Cardiac muscle cell (in vitro differentiated cells and primary cell): ENCODE measurements around the gene CMTM5. TPM values are rescaled to one million over a fixed set of nuclear protein-coding genes. Genes with fewer than 3 reads are reported as not detected.

Experiments
- DNase-seq, 2 donors: peaks; one replicate each; pipeline versions ENCODE4 v3.0.0 to v3.0.0-alpha.2; 2010 to 2017; ENCODE audit warnings: low read depth in 1 of 2, low spot score in 1 of 2
- H3K27ac ChIP-seq: fragments of 200-600 bp; sonication (generic); 2 replicates; pipeline ENCODE4 v1.5.1; 2016
- H3K27me3 ChIP-seq: fragments of 200-600 bp; sonication (generic); 2 replicates; pipeline ENCODE4 v1.6.0; 2016; ENCODE audit warnings: control low read depth
- H3K36me3 ChIP-seq: fragments of 200-600 bp; sonication (generic); 2 replicates; pipeline ENCODE4 v1.5.1; 2016; ENCODE audit warnings: control low read depth
- H3K4me1 ChIP-seq: fragments of 200-600 bp; sonication (generic); 2 replicates; pipeline ENCODE4 v1.8.1; 2017; ENCODE audit warnings: low read depth, mild to moderate bottlenecking, mixed run types
- H3K4me3 ChIP-seq: fragments of 200-600 bp; sonication (generic); 2 replicates; pipeline ENCODE4 v1.5.1; 2016; ENCODE audit warnings: mild to moderate bottlenecking
- H3K9me3 ChIP-seq: fragments of 200-600 bp; sonication (generic); 2 replicates; pipeline ENCODE4 v1.5.1; 2017; ENCODE audit warnings: low read depth, mild to moderate bottlenecking, control low read depth
- polyA plus RNA-seq: library from polyadenylated mRNA; unstranded; fragments of >200 nt; fragmentation: Nextera tagmentation; extraction: Ambion mirVana; gene quantifications from 2 replicates; pipeline ENCODE4 v1.2.1, GENCODE V29; 2016
- total RNA-seq: library from RNA; depleted of rRNA; stranded (reverse); fragments of >200 nt; gene quantifications from 2 replicates; pipeline ENCODE4 v1.2.3, GENCODE V29; 2016
- TF ChIP-seq, protein P1 (sequence below): IDR thresholded peaks from 2 replicates; pipeline ENCODE4 v1.5.1; 2012; ENCODE audit warnings: low read depth, mild to moderate bottlenecking, low read length

Gene CMTM5, protein sequence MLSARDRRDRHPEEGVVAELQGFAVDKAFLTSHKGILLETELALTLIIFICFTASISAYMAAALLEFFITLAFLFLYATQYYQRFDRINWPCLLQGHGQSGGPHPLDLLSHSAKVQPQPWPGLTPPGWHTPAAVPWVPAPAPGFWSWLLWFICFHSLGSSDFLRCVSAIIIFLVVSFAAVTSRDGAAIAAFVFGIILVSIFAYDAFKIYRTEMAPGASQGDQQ
- 0.21 and 0.49 TPM in 2 replicates for total RNA-seq
- 25.2 and 31.4 TPM in 2 replicates for polyA plus RNA-seq

- H3K9me3 ChIP-seq, result no peaks in the 10 kb centered on the region
- H3K27ac ChIP-seq, result peak within 1 kb of the TSS; percentile 86
- DNase-seq, result peak; percentile 33 to 67
- H3K36me3 ChIP-seq, result peaks cover 12% of the 10 kb centered on the region
- H3K4me1 ChIP-seq, result no peaks in the 10 kb centered on the region
- no peaks in the 10 kb centered on the region for H3K27me3 ChIP-seq
- no peak within 1 kb of the TSS for H3K4me3 ChIP-seq
- TF ChIP-seq, protein P1, sequence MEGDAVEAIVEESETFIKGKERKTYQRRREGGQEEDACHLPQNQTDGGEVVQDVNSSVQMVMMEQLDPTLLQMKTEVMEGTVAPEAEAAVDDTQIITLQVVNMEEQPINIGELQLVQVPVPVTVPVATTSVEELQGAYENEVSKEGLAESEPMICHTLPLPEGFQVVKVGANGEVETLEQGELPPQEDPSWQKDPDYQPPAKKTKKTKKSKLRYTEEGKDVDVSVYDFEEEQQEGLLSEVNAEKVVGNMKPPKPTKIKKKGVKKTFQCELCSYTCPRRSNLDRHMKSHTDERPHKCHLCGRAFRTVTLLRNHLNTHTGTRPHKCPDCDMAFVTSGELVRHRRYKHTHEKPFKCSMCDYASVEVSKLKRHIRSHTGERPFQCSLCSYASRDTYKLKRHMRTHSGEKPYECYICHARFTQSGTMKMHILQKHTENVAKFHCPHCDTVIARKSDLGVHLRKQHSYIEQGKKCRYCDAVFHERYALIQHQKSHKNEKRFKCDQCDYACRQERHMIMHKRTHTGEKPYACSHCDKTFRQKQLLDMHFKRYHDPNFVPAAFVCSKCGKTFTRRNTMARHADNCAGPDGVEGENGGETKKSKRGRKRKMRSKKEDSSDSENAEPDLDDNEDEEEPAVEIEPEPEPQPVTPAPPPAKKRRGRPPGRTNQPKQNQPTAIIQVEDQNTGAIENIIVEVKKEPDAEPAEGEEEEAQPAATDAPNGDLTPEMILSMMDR, result no peak
Measured at GRCh38 chr14:23376482-23377197, at the start of gene CMTM5. TSS of gene CMTM5 (plus strand) at chr14:23377046. CDS start at chr14:23377252, 206 bp downstream.

DNA sequence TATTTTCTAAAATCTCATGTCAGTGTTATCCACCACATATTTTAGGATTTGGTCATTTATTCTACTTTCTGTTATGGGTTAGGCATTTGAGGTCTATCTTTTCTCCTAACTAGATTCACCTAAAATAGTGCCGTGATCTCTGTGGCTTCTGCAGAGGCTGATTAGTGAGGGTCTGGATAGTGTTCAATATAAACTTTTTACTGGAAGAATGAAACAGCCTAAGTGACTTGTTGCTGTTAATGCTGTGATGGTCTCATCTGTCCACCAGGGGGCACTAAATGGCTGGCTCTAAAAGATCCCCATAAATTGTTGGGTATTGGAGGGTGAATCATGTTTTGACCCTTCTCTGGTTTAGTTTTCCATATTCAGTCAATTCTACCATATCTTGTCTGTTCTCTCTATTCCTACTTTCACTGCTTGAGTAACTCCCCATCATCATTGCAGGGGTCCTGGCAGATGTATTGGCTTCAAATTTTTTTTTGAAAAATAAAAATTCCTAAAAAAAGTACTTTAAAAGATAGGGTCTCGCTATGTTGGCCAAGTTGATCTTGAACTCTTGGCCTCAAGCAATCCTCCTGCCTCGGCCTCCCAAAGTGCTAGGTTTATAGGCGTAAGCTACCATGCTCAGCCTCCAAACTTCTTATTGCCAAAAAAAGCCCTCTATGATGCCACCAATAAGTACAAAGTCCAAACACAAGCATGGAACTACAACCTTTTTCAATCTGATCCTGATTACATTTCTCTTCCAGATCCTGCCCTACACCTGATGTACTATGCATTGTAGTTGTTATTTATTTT, 48.7 kb upstream of the CMTM5 start:
- H3K27me3 ChIP-seq, result no peaks in the 10 kb centered on the region
- H3K9me3 ChIP-seq, result no peaks in the 10 kb centered on the region
- no peak overlapping the region for H3K4me3 ChIP-seq
- peaks cover 4% of the 10 kb centered on the region for H3K4me1 ChIP-seq
- H3K27ac ChIP-seq, result no peak overlapping the region
- peaks cover 19% of the 10 kb centered on the region for H3K36me3 ChIP-seq
- TF ChIP-seq, protein P1, result peak; percentile 74
- DNase-seq, result peak; percentile 80 to 87

DNA sequence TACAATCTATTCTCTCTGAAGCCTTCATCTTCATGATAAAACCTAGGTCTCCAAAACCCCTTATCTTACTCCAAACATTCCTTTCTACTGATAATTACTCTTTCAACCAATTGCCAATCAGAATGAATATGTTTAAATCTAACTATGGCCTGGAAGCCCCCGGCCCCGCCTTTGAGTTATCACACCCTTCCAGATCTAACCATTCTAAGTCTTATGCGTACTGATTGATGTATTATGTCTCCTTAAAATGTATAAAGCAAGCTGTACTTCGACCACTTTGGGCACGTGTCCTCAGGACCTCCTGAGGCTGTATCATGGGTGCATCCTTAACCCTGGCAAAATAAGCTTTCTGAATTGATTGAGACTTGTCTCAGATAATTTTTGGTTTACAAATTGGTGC, 41.2 kb upstream of the CMTM5 start:
- H3K4me1 ChIP-seq, result no peaks in the 10 kb centered on the region
- DNase-seq, result no peak
- H3K9me3 ChIP-seq, result no peaks in the 10 kb centered on the region
- H3K36me3 ChIP-seq, result no peaks in the 10 kb centered on the region
- H3K27ac ChIP-seq, result no peak overlapping the region
- TF ChIP-seq, protein P1, result no peak
- H3K4me3 ChIP-seq, result no peak overlapping the region
- H3K27me3 ChIP-seq, result no peaks in the 10 kb centered on the region

GRCh38 chr14:23339506-23340268, 37.2 kb upstream of the CMTM5 start:
- no peaks in the 10 kb centered on the region for H3K27me3 ChIP-seq
- TF ChIP-seq, protein P1, result no peak
- no peaks in the 10 kb centered on the region for H3K9me3 ChIP-seq
- H3K27ac ChIP-seq, result no peak overlapping the region
- H3K4me1 ChIP-seq, result no peaks in the 10 kb centered on the region
- H3K36me3 ChIP-seq, result no peaks in the 10 kb centered on the region
- DNase-seq, result no peak
- no peak overlapping the region for H3K4me3 ChIP-seq

DNA sequence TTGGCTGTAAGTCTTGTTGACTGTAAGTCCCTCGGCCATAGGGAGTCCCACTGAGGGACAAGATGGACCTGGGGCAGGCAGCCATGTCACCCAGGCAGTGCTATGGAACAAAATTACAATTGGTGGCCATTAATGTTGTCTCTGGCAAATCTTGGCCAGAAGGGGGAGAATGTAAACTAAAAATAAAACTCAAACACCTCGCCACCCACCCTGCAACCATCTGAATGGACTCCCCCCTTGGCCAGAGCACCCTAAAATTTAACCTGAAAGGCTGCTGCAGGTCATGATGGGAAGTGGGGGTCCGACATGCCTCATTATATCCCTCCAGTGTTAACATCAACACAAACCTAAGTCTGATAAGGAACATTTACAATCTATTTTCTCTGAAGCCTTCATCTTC, 32.4 kb upstream of the CMTM5 start:
- Histone ChIP-seq H3K9me3 (no peaks in the 10 kb centered on the region), H3K4me3 (no peak overlapping the region), H3K36me3 (no peaks in the 10 kb centered on the region), H3K4me1 (no peaks in the 10 kb centered on the region), H3K27me3 (no peaks in the 10 kb centered on the region), H3K27ac (no peak overlapping the region)
- DNase-seq, result no peak
- TF ChIP-seq, protein P1, result no peak
